ENCODE results near the gene PLP2.
"Not testable (repeated sequence)": the region's sequence is repeated elsewhere in the genome, so short reads cannot be mapped to it uniquely, and the experiment has no call there.

The PLP2 gene

GRCh38 chrX:49171752-49172279 lies at the start of gene PLP2:
TSS of gene PLP2 (plus strand) at chrX:49171898. CDS start at chrX:49172001, 103 bp downstream.
- POLR2A ChIA-PET = interaction anchor here (1.3 to 1.9 kb wide), 2 partner anchors 16 to 19 kb away, joined by 4 to 10 read pairs; no protein-coding TSS in a partner anchor
- CTCF ChIA-PET = interaction anchor here (0.8 kb wide), 1 partner anchor 21 kb away, joined by 3 read pairs; no protein-coding TSS in a partner anchor
- no peak for DNase-seq (ENCODE audit: extremely low spot score)
- TF ChIP-seq ARNT (IDR thresholded peaks at IDR 0.05) = no peak
- no peak for TF ChIP-seq NFRKB (IDR thresholded peaks at IDR 0.05)
- no peak for TF ChIP-seq ELF4 (IDR thresholded peaks at IDR 0.05)
- no peak for TF ChIP-seq L3MBTL2 (conservative IDR thresholded peaks at IDR 0.05)
- no peak for TF ChIP-seq LEF1 (IDR thresholded peaks at IDR 0.05; ENCODE audit: borderline replicate concordance)
- TF ChIP-seq, protein P1, sequence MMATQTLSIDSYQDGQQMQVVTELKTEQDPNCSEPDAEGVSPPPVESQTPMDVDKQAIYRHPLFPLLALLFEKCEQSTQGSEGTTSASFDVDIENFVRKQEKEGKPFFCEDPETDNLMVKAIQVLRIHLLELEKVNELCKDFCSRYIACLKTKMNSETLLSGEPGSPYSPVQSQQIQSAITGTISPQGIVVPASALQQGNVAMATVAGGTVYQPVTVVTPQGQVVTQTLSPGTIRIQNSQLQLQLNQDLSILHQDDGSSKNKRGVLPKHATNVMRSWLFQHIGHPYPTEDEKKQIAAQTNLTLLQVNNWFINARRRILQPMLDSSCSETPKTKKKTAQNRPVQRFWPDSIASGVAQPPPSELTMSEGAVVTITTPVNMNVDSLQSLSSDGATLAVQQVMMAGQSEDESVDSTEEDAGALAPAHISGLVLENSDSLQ (IDR thresholded peaks at IDR 0.05) = no peak
- TF ChIP-seq FOXA1 (IDR thresholded peaks at IDR 0.05) = no peak
- TF ChIP-seq HDGF (IDR thresholded peaks at IDR 0.05; ENCODE audit: borderline replicate concordance) = no peak
- no peak for TF ChIP-seq TARDBP (IDR thresholded peaks at IDR 0.05)
- no peak for TF ChIP-seq FOXK2 (IDR thresholded peaks at IDR 0.05)
- no peak for TF ChIP-seq SUZ12 (IDR thresholded peaks at IDR 0.05)
- no peak for TF ChIP-seq CTBP1 (IDR thresholded peaks at IDR 0.05; ENCODE audit: borderline replicate concordance)
- no peak for TF ChIP-seq SP1 (IDR thresholded peaks at IDR 0.05)
- no peak for TF ChIP-seq ZNF384 (IDR thresholded peaks at IDR 0.05)
- no peak for TF ChIP-seq BHLHE40 (IDR thresholded peaks at IDR 0.05; ENCODE audit: borderline replicate concordance)
- TF ChIP-seq FOXM1 (IDR thresholded peaks at IDR 0.05; ENCODE audit: borderline replicate concordance) = no peak

DNA sequence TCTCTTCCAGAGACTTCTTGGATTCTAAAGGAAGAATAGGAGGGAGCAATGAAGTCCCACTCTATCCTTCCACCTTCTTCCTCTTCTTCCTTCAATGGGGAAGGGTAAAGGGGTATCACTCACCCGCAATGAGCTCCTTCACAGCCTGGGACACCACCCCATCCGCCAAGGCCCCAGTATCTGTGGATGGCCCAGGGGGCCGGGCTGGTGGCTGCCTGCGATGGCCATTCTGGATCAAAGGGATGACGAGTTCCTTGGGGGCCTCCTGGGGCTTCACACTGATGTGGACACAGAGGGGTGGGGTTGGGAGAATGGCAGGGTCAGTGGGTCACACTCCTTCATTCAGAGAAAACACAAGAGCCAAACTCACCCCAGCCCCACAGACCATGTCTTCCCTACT lies 49.2 kb upstream of the PLP2 start:
- POLR2A ChIA-PET = interaction anchor here (0.6 to 0.9 kb wide), 2 partner anchors 14 to 50 kb away, joined by 3 read pairs; no protein-coding TSS in a partner anchor
- no peak for DNase-seq (ENCODE audit: extremely low spot score)
- TF ChIP-seq BHLHE40 (IDR thresholded peaks at IDR 0.05; ENCODE audit: borderline replicate concordance) = no peak
- TF ChIP-seq TARDBP (IDR thresholded peaks at IDR 0.05) = no peak
- TF ChIP-seq SUZ12 (IDR thresholded peaks at IDR 0.05) = no peak
- no peak for TF ChIP-seq FOXA1 (IDR thresholded peaks at IDR 0.05)
- no peak for TF ChIP-seq HDGF (IDR thresholded peaks at IDR 0.05; ENCODE audit: borderline replicate concordance)
- TF ChIP-seq NFRKB (IDR thresholded peaks at IDR 0.05) = no peak
- TF ChIP-seq ARNT (IDR thresholded peaks at IDR 0.05) = no peak
- TF ChIP-seq, protein P1 (IDR thresholded peaks at IDR 0.05) = no peak
- CTCF ChIA-PET = no interaction called here

- POLR2A ChIA-PET = interaction anchor here (2.1 kb wide), 1 partner anchor 141 kb away, joined by 4 read pairs; the partner anchor contains the start of gene PPP1R3F
- DNase-seq (ENCODE audit: extremely low spot score); CTCF ChIA-PET: not testable (repeated sequence)
These were observed 43.9 kb upstream of the PLP2 start for GRCh38 chrX:49127742-49128258.

DNA sequence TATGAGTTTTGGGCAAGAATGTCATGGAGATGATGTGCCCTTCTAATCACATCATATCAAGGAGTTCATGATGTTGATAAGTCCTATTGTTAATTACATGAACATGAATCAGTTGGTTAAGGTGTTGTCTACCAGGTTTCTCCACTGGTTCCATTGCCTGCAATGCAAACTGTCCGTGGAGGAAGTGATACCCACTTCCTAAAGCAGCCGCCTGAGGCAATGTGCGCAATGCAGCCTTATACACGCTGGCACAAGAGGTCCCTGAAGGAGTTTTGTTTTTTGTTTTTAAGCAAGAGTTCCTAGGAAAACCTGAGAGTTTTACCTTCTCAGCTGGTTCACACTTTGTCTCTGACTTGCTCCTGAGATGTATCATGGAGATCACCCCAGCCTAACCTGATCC lies 42.3 kb upstream of the PLP2 start:
- POLR2A ChIA-PET = no interaction called here
- CTCF ChIA-PET = no interaction called here
- TF ChIP-seq FOXM1 (IDR thresholded peaks at IDR 0.05; ENCODE audit: borderline replicate concordance) = no peak
- no peak for TF ChIP-seq ARNT (IDR thresholded peaks at IDR 0.05)
- TF ChIP-seq LEF1 (IDR thresholded peaks at IDR 0.05; ENCODE audit: borderline replicate concordance) = no peak
- no peak for TF ChIP-seq NFRKB (IDR thresholded peaks at IDR 0.05)
- TF ChIP-seq, protein P1 (IDR thresholded peaks at IDR 0.05) = no peak
- TF ChIP-seq ZNF384 (IDR thresholded peaks at IDR 0.05) = no peak
- TF ChIP-seq SP1 (IDR thresholded peaks at IDR 0.05) = no peak
- no peak for TF ChIP-seq ELF4 (IDR thresholded peaks at IDR 0.05)
- no peak for TF ChIP-seq CTBP1 (IDR thresholded peaks at IDR 0.05; ENCODE audit: borderline replicate concordance)
- no peak for TF ChIP-seq HDGF (IDR thresholded peaks at IDR 0.05; ENCODE audit: borderline replicate concordance)
- TF ChIP-seq SUZ12 (IDR thresholded peaks at IDR 0.05) = no peak
- TF ChIP-seq BHLHE40 (IDR thresholded peaks at IDR 0.05; ENCODE audit: borderline replicate concordance) = no peak
- no peak for DNase-seq (ENCODE audit: extremely low spot score)

DNA sequence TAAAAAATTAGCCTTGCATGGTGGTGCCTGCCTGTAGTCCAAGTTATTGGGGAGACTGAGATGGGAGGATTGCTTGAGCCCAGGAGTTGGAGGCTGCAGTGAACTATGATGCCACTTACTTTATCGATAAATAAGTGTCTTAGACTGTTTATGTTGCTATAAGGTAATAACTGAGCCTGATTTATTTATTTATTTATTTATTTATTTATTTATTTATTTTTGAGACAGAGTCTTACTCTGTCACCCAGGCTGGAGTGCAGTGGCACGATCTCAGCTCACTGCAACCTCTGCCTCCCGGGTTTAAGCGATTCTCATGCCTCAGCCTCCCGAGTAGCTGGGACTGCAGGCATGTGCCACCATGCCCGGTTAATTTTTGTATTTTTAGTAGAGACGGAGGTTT lies 39.4 kb upstream of the PLP2 start:
- POLR2A ChIA-PET; CTCF ChIA-PET; DNase-seq (ENCODE audit: extremely low spot score): not testable (repeated sequence)

DNA sequence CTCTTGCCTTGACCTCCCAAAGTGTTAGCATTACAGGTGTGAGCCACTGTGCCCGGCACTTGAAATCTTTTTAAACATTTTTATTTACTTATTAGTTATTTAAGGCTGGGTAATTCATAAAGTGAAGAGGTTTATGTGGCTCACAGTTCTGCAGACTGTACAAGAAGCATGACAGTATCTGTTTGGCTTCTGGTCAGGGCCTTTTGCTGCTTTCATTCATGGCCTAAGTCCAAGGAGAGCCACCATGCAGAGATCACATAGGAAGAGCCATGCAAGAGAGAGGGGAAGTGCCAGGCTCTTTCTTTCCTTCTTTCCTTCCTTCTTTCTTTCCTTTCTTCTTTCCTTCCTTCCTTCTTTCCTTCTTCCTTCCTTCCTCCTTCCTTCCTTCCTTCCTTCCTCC lies 37.9 kb upstream of the PLP2 start:
- TF ChIP-seq ZNF384 (IDR thresholded peaks at IDR 0.05) = no peak
- TF ChIP-seq FOXA1 (IDR thresholded peaks at IDR 0.05) = no peak
- no peak for TF ChIP-seq HDGF (IDR thresholded peaks at IDR 0.05; ENCODE audit: borderline replicate concordance)
- TF ChIP-seq LEF1 (IDR thresholded peaks at IDR 0.05; ENCODE audit: borderline replicate concordance) = no peak
- TF ChIP-seq NFRKB (IDR thresholded peaks at IDR 0.05) = no peak
- no peak for TF ChIP-seq ARNT (IDR thresholded peaks at IDR 0.05)
- no peak for TF ChIP-seq FOXM1 (IDR thresholded peaks at IDR 0.05; ENCODE audit: borderline replicate concordance)
- TF ChIP-seq FOXK2 (IDR thresholded peaks at IDR 0.05) = no peak
- ChIA-PET POLR2A (no interaction called here), CTCF (interaction anchor here (0.6 kb wide), 1 partner anchor 161 kb away, joined by 3 read pairs; no protein-coding TSS in a partner anchor)
- DNase-seq (ENCODE audit: extremely low spot score) = no peak

- ChIA-PET CTCF (no interaction called here), POLR2A (no interaction called here)
- DNase-seq (ENCODE audit: extremely low spot score) = no peak
- no peak for TF ChIP-seq FOXA1 (IDR thresholded peaks at IDR 0.05)
- TF ChIP-seq, protein P1 (IDR thresholded peaks at IDR 0.05) = no peak
- no peak for TF ChIP-seq TARDBP (IDR thresholded peaks at IDR 0.05)
- TF ChIP-seq LEF1 (IDR thresholded peaks at IDR 0.05; ENCODE audit: borderline replicate concordance) = no peak
- TF ChIP-seq HDGF (IDR thresholded peaks at IDR 0.05; ENCODE audit: borderline replicate concordance) = no peak
- no peak for TF ChIP-seq FOXK2 (IDR thresholded peaks at IDR 0.05)
- TF ChIP-seq CTBP1 (IDR thresholded peaks at IDR 0.05; ENCODE audit: borderline replicate concordance) = no peak
- TF ChIP-seq ELF4 (IDR thresholded peaks at IDR 0.05) = no peak
These were observed 34.2 kb upstream of the PLP2 start for GRCh38 chrX:49137492-49137891.
